ENCODE measurements around the gene GSG1. TPM values are rescaled to one million over a fixed set of nuclear protein-coding genes. Genes with fewer than 3 reads are reported as not detected.
"Not testable (repeated sequence)": the region's sequence is repeated elsewhere in the genome, so short reads cannot be mapped to it uniquely, and the experiment has no call there.

The GSG1 gene
- total and polyA plus RNA-seq, 2 of the 8 experiments (the other 6 are each of a cell fraction or from before 2014, with no cell fraction given) = 0.89 to 1.4 TPM

DNA sequence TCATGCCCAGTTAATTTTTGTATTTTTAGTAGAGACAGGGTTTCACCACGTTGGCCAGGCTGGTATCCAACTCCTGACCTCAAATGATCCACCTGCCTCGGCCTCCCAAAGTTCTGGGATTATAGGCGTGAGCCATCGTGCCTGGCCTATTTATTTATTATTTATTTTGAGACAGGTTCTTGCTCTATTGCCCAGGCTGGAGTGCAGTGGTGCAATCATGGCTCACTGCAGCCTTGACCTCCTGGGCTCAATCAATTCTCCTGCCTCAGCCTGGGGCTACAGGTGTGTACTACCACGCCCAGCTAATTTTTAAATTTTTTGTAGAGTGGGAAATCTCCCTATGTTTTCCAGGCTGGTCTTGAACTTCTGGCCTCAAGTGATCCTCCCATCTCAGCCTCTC, 68.1 kb downstream of the GSG1 start:
- H2AK5ac ChIP-seq (ENCODE audit: low read depth, low read length); H3K36me3 ChIP-seq (ENCODE audit: control insufficient read depth in 2 of 4, insufficient read depth in 4 of 4, low read length in 3 of 4); H3K79me1 ChIP-seq (ENCODE audit: low read depth, low read length); H3K4ac ChIP-seq (replicated peaks; ENCODE audit: insufficient read length, low read depth, low read length); H3K79me2 ChIP-seq (ENCODE audit: control insufficient read depth in 1 of 2, insufficient read depth in 2 of 2, low read length in 2 of 2); POLR2A ChIA-PET (ENCODE audit: partially characterized antibody); H4K8ac ChIP-seq (ENCODE audit: extremely low read depth, insufficient read depth, low read length); H3K18ac ChIP-seq (ENCODE audit: extremely low read depth, low read length); H3K4me1 ChIP-seq (replicated peaks in 1 of 4; ENCODE audit: control insufficient read depth in 3 of 4, insufficient read depth in 4 of 4, low read length in 3 of 4); H3K23ac ChIP-seq (ENCODE audit: insufficient read length); H3K4me3 ChIP-seq (ENCODE audit: extremely low read depth in 1 of 4, insufficient read depth in 2 of 4, low read depth in 3 of 4, low read length in 4 of 4); H2AFZ ChIP-seq (ENCODE audit: low read length); H2BK15ac ChIP-seq (ENCODE audit: low read length); H4K91ac ChIP-seq (replicated peaks; ENCODE audit: insufficient read length, low read length); H3K14ac ChIP-seq (ENCODE audit: insufficient read length); H4K20me1 ChIP-seq (replicated peaks in 1 of 2; ENCODE audit: control insufficient read depth in 1 of 2, insufficient read depth in 2 of 2, low read length in 2 of 2); H2BK20ac ChIP-seq (ENCODE audit: low read length); H3K56ac ChIP-seq (replicated peaks; ENCODE audit: insufficient read length, low read depth, low read length); H3K4me2 ChIP-seq (ENCODE audit: insufficient read depth in 1 of 2, low read depth in 2 of 2, low read length in 2 of 2); FAIRE-seq; DNase-seq (ENCODE audit: low read depth in 1 of 2, low spot score in 2 of 2); H4K5ac ChIP-seq (ENCODE audit: insufficient read length, low read depth, low read length); H3K23me2 ChIP-seq (ENCODE audit: low read depth, low read length); H2BK12ac ChIP-seq (ENCODE audit: low read depth, low read length); H3K9ac ChIP-seq (replicated peaks in 1 of 4; ENCODE audit: extremely low read depth in 1 of 4, low read depth in 3 of 4, low read length in 3 of 4); H3K27ac ChIP-seq (ENCODE audit: low read depth, low read length); H2BK5ac ChIP-seq (ENCODE audit: low read depth, low read length); H2BK120ac ChIP-seq (replicated peaks; ENCODE audit: low read depth, low read length); H3K27me3 ChIP-seq (replicated peaks in 1 of 4; ENCODE audit: control insufficient read depth in 3 of 4, extremely low read depth in 1 of 4, insufficient read depth in 3 of 4, low read length in 3 of 4); H3K9me3 ChIP-seq (ENCODE audit: insufficient read depth in 2 of 2, low read depth in 1 of 2, low read length in 1 of 2): not testable (repeated sequence)
- WGBS, 2 experiments (ENCODE audit: extremely low coverage in 1 of 2, insufficient coverage in 1 of 2, insufficient read length in 1 of 2, insufficient replicate concordance in 2 of 2, low coverage in 1 of 2, low lambda C conversion rate in 2 of 2, missing lambda C conversion rate in 1 of 2) = 89% methylated on average over 5 of the region's 5 CpGs; no CpG with 5 or more reads in 1 of the 2 experiments
- CTCF ChIA-PET (ENCODE audit: partially characterized antibody) = interaction anchor here (0.6 to 2.1 kb wide), 10 partner anchors 8 to 865 kb away, joined by 3 to 7 read pairs (median 5); partner anchors contain the start of gene FAM234B

Other genes with a start within 250 kb of the GSG1 start
- gene GPRC5A, start 212.1 kb downstream of the GSG1 start, total RNA-seq (2021; fragmentation: NEBNext Ultra II Directional; extraction: Animal tissue kit (Norgen Biotek cat#: 25700)) = 1.0 and 1.5 TPM in 2 replicates
- gene GPRC5A, start 212.1 kb downstream of the GSG1 start, polyA plus RNA-seq (2011; rRNA removed) = 1.3 and 1.4 TPM in 2 replicates
- gene GPRC5D, start 151.5 kb downstream of the GSG1 start, total RNA-seq (2021; fragmentation: NEBNext Ultra II Directional; extraction: Animal tissue kit (Norgen Biotek cat#: 25700)) = not detected in 2 replicates
- 0.45 and 0.60 TPM in 2 replicates for gene GPRC5D, start 151.5 kb downstream of the GSG1 start, polyA plus RNA-seq (2011; rRNA removed)
- 51.6 and 56.1 TPM in 2 replicates for gene HEBP1, start 103.4 kb downstream of the GSG1 start, total RNA-seq (2021; fragmentation: NEBNext Ultra II Directional; extraction: Animal tissue kit (Norgen Biotek cat#: 25700))
- 28.1 and 30.8 TPM in 2 replicates for gene HEBP1, start 103.4 kb downstream of the GSG1 start, polyA plus RNA-seq (2011; rRNA removed)
- 26.1 and 29.1 TPM in 2 replicates for gene FAM234B, start 59.3 kb downstream of the GSG1 start, total RNA-seq (2021; fragmentation: NEBNext Ultra II Directional; extraction: Animal tissue kit (Norgen Biotek cat#: 25700))
- gene FAM234B, start 59.3 kb downstream of the GSG1 start, polyA plus RNA-seq (2011; rRNA removed) = 10.6 and 12.5 TPM in 2 replicates
- 0.57 and 0.65 TPM in 2 replicates for gene EMP1, start 93.1 kb upstream of the GSG1 start, total RNA-seq (2021; fragmentation: NEBNext Ultra II Directional; extraction: Animal tissue kit (Norgen Biotek cat#: 25700))
- gene EMP1, start 93.1 kb upstream of the GSG1 start, polyA plus RNA-seq (2011; rRNA removed) = 0.17 and 0.53 TPM in 2 replicates

Data from H1 (cell line).